Loucy (cell line): ENCODE measurements around the gene PPP1R14C.

Experiments used
- H2AFZ ChIP-seq: fragments of 200-600 bp; sonication (generic); 2 replicates; pipeline ENCODE4 v1.6.0; 2016; ENCODE audit warnings: antibody characterized with exemption, mild to moderate bottlenecking, low read length, moderate library complexity
- H3F3A ChIP-seq: fragments of 200-600 bp; 2 replicates; pipeline ENCODE4 v1.6.0; 2016; ENCODE audit warnings: antibody characterized with exemption, low read depth, mild to moderate bottlenecking
- H3K27me3 ChIP-seq: fragments of 200-600 bp; sonication (generic); 2 replicates; pipeline ENCODE4 v1.6.1; 2014; ENCODE audit warnings: low read length, mild to moderate bottlenecking; ENCODE audit not compliant: insufficient read depth, poor library complexity, severe bottlenecking
- H3K36me3 ChIP-seq: fragments of 200-600 bp; sonication (generic); 2 replicates; pipeline ENCODE4 v1.6.1; 2016; ENCODE audit warnings: low read length; ENCODE audit not compliant: insufficient read depth
- H3K4me1 ChIP-seq: fragments of 200-600 bp; sonication (generic); 2 replicates; pipeline ENCODE4 v1.5.1; 2014; ENCODE audit warnings: low read length, mild to moderate bottlenecking; ENCODE audit not compliant: insufficient read depth, poor library complexity, severe bottlenecking
- H3K4me2 ChIP-seq: fragments of 200-600 bp; sonication (generic); 2 replicates; pipeline ENCODE4 v1.6.0; 2014; ENCODE audit warnings: antibody characterized with exemption, low read length, low read depth, mild to moderate bottlenecking; ENCODE audit not compliant: poor library complexity, severe bottlenecking
- H3K4me3 ChIP-seq: fragments of 200-600 bp; sonication (generic); 2 replicates; pipeline ENCODE4 v1.5.1; 2014; ENCODE audit warnings: low read length, mild to moderate bottlenecking, mixed read lengths; ENCODE audit not compliant: poor library complexity, severe bottlenecking
- H3K79me2 ChIP-seq: fragments of 200-600 bp; sonication (generic); 2 replicates; pipeline ENCODE4 v1.6.1; 2014; ENCODE audit warnings: low read length; ENCODE audit not compliant: insufficient read depth
- H3K9ac ChIP-seq: fragments of 200-600 bp; sonication (generic); 2 replicates; pipeline ENCODE4 v1.6.0; 2014; ENCODE audit warnings: mild to moderate bottlenecking, low read depth, low read length, moderate library complexity; ENCODE audit not compliant: poor library complexity, severe bottlenecking
- H3K9me2 ChIP-seq: fragments of 200-600 bp; sonication (generic); replicated peaks from 2 replicates; pipeline ENCODE4 v1.6.1; 2016; ENCODE audit warnings: low read depth, low read length, mixed read lengths
- H3K9me3 ChIP-seq: fragments of 200-600 bp; sonication (generic); 2 replicates; pipeline ENCODE4 v1.6.1; 2014; ENCODE audit warnings: mild to moderate bottlenecking, antibody characterized with exemption, low read length, low read depth; ENCODE audit not compliant: insufficient read depth
- H4K20me1 ChIP-seq: fragments of 200-600 bp; sonication (generic); 2 replicates; pipeline ENCODE4 v1.6.0; 2014; ENCODE audit warnings: antibody characterized with exemption, low read length, mild to moderate bottlenecking; ENCODE audit not compliant: insufficient read depth, poor library complexity, severe bottlenecking
- CTCF ChIP-seq: fragments of 200-600 bp; sonication (generic); conservative IDR thresholded peaks from 2 replicates; pipeline ENCODE4 v1.5.1; 2014; ENCODE audit warnings: mild to moderate bottlenecking, antibody characterized with exemption, low read length
- EZH2phosphoT487 ChIP-seq: fragments of 200-600 bp; IDR thresholded peaks from 2 replicates; pipeline ENCODE4 v1.6.1; 2018; ENCODE audit warnings: antibody characterized with exemption, mild to moderate bottlenecking, moderate library complexity, borderline replicate concordance

The PPP1R14C gene

DNA sequence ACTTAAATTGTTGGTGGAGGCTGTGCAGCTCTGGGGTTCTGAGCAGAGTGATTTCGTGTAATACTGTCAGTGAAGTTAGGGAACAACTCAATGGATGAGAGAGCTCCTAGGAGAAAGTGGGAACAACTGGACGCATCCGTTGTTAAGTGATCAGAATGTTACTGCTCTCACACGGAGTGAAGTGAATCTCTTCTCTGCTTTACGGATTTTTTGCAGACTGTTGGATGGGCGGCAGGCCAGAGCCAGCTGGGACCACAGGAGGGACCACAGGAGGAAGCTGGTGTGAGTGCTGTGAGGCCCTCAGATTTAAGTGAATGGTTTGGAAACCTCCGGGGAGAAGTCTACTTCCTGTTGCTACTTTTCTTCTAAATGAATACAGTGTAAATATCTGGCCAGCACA, 23.7 kb upstream of the PPP1R14C start:
- H3K4me2 ChIP-seq: peak overlapping the region; percentile 61
- TF ChIP-seq CTCF: no peak
- TF ChIP-seq EZH2phosphoT487: no peak

GRCh38 chr6:150123645-150124044, 19.2 kb upstream of the PPP1R14C start:
- Histone ChIP-seq H3K79me2 (no peaks in the 10 kb centered on the region), H3K4me3 (no peak overlapping the region), H3K36me3 (no peaks in the 10 kb centered on the region), H3K27me3 (no peaks in the 10 kb centered on the region), H4K20me1 (no peaks in the 10 kb centered on the region), H3K4me1 (peaks cover 41% of the 10 kb centered on the region), H3K9me2 (no peaks in the 10 kb centered on the region), H3K9me3 (no peaks in the 10 kb centered on the region), H3K9ac (no peak overlapping the region), H3F3A (peaks cover 4% of the 10 kb centered on the region; the same call in 1 of the 2 replicates), H2AFZ (no peak overlapping the region; the same call in 1 of the 2 replicates), H3K4me2 (peak overlapping the region; percentile 49)
- TF ChIP-seq CTCF (no peak), EZH2phosphoT487 (no peak)

More for the DNA sequence above, 23.7 kb upstream of the PPP1R14C start:
- Histone ChIP-seq H3K4me3 (peak overlapping the region; percentile 50), H3K9me2 (no peaks in the 10 kb centered on the region), H3K9ac (peak overlapping the region; percentile 20), H3K79me2 (no peaks in the 10 kb centered on the region), H3F3A (peaks cover 4% of the 10 kb centered on the region; the same call in 1 of the 2 replicates), H3K4me1 (peaks cover 44% of the 10 kb centered on the region), H2AFZ (no peak overlapping the region), H4K20me1 (no peaks in the 10 kb centered on the region), H3K36me3 (no peaks in the 10 kb centered on the region), H3K27me3 (no peaks in the 10 kb centered on the region), H3K9me3 (no peaks in the 10 kb centered on the region)

- TF ChIP-seq CTCF (no peak), EZH2phosphoT487 (no peak)
- no peak overlapping the region; the same call in 1 of the 2 replicates for H2AFZ ChIP-seq
- H3K4me2 ChIP-seq: peak overlapping the region; percentile 49
- peaks cover 4% of the 10 kb centered on the region; the same call in 1 of the 2 replicates for H3F3A ChIP-seq
- peaks cover 35% of the 10 kb centered on the region for H3K4me1 ChIP-seq
- no peaks in the 10 kb centered on the region for H3K27me3 ChIP-seq
- no peaks in the 10 kb centered on the region for H3K9me2 ChIP-seq
- H3K4me3 ChIP-seq: no peak overlapping the region
- no peaks in the 10 kb centered on the region for H4K20me1 ChIP-seq
- H3K79me2 ChIP-seq: no peaks in the 10 kb centered on the region
- H3K9me3 ChIP-seq: no peaks in the 10 kb centered on the region
- H3K36me3 ChIP-seq: no peaks in the 10 kb centered on the region
- H3K9ac ChIP-seq: no peak overlapping the region
Observed at GRCh38 chr6:150124235-150124634, 18.6 kb upstream of the PPP1R14C start.
